OCI-M1 (cell line): ENCODE data around the gene IL17REL.

Source experiments
- DNase-seq: peaks from one replicate; lab custom pipeline; 2025; lab: John Stamatoyannopoulos, UW

Gene IL17REL

DNA sequence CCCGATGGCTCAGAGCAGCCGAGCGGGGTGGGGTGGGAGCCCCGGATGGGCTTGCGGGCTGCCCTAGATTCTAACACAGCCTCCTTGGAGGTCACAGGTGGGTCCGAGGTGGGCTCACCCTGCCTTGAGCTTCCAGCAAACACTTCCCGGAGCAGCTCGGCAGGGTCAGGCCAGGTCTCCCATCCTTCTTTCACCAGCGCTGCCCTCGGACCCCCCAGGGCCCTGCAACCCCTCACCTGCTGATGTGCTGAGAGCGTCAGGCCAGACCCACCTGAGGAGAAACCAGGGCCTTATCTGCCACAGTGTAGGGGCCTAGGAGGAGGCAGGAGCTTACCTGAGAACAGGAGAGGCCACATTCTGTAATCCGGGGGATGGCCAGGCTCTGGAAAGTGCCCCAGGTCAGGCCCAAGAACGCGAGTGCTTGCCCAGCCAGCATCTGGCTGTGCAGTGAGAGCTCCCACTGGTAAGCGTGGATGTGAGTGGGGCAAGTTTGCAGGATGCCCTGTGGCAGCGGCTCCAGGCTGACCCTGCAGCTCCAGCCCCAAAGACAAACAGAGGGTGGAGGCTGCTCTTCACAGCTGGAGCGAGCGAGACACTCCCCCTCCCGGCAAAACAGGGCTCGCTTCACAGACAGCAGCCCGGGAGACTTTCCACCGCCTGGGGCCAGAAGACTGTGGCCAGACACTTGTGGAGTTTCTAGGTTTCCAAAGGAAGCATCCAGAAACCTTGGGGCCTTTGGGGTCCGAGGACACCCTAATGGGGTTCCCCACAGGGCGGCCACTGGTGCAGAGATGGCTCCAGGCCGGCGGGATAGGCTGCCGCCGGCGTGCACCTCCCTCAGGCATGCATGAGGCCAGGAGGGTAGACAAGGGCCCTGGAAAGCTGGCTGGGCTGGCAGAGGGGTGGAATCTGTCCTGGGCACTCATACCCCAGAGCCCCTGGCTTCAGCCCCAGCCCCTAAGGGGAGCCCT, at the start of gene IL17REL:
Gene IL17REL, minus strand, starts transcription at position 555 of the 971 bp plus-strand sequence. Its CDS starts 119 bp downstream, at position 436.
- no peak for DNase-seq

DNA sequence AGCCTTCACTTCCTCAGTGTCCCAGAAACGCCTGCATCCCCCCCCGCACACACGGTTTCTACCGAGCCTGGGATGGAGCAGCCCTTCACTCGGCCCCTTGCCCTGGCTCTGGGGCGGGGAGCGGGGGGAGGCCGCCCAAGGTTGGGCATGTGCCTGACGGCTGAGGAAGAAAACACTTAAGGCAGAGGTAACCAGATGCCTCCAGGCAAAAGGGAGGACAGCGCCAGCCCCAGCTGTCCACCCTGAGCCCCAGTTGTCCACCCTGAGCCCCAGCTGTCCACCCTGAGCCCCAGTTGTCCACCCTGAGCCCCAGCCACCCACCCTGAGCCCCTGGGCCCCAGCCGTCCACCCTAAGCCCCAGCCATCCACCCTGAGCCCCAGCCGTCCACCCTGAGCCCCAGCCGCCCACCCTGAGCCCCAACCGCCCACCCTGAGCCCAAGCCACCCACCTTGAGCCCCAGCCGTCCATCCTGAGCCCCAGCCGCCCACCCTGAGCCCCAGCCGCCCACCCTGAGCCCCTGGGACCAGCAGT, 49.3 kb upstream of the IL17REL start:
- DNase-seq = no peak

DNA sequence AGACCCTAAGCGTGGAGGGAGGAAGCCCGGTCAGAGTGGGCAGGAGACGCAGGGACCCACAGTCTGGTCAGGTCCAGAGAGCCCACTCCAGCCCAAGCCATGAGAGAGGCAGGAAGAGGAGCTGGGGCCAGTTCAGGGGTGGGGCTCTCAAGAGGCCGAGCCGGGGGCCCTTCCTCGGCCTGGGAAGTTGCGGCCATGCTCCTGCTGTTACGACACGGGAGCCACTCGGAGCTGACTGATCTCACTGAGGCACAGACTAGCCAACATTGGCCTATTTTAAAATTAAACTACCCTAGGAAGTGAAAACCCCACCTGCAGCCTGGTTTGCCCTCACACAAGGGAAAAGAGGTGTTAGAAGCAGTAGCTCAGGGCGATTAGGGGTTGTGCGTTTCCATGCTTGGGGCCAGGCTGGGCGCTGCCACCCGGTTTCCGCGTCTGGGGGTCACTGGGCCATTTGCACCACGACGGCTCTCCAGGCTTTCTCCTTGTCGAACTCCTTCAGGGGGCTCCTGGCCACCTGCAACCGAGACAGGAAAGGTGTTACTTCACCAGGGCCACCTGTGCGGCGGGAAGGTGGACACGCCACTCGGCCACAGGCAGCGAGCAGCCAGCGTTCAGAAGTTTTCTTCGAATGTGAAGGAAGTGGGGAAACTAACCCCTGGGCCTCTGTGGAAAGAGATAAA, 48.7 kb upstream of the IL17REL start:
- no peak for DNase-seq

DNA sequence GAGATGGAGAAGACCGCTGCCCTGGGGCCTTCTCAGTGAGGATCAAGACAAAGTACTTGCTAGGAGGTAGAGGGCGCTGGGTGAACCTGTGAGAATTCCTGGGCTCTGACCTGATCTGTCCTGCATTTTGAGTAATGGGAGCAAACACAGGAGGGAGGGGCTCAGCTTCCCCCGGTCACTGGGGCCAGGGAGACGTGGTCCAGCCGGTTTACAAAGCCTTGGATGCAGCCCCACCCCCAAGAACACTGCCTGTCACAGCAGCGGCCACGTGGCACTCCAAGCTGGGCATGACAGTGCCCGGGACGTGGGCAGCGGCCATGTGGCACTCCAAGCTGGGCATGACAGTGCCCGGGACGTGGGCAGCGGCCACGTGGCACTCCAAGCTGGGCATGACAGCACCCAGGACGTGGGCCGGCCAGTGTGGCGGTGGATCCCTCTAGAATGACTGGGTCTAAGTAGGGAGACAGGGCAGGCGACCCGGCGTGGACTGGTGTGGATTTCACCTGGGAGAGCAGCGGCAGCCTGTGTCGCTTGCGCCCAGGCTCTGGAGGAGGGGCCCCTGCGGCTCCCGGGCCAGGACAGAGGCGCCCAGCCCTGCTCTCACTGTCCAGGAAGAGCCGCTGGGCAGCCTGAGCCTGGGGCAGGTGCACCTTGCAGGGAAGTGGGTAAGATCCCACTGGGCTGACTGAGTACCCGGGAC, 48.0 kb upstream of the IL17REL start:
- DNase-seq = no peak

DNA sequence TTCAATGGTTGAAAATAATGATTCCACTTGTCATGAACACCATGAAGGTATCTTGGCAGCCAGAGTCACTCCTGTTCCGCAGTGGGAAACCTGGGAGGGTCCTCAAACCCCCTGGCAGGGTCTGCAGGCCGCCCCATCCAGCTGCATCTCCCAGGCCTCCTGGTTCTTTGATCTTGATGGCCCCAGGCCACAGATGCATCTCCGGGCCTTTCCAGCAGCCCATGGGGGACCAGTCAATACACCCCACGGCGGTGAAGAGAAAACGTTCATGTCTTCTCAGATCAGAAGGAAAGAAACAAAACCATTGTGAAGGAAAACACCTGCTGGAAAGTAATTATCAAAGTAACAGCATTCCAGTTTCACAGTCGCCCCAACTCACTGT, 47.3 kb upstream of the IL17REL start:
- DNase-seq = no peak

DNA sequence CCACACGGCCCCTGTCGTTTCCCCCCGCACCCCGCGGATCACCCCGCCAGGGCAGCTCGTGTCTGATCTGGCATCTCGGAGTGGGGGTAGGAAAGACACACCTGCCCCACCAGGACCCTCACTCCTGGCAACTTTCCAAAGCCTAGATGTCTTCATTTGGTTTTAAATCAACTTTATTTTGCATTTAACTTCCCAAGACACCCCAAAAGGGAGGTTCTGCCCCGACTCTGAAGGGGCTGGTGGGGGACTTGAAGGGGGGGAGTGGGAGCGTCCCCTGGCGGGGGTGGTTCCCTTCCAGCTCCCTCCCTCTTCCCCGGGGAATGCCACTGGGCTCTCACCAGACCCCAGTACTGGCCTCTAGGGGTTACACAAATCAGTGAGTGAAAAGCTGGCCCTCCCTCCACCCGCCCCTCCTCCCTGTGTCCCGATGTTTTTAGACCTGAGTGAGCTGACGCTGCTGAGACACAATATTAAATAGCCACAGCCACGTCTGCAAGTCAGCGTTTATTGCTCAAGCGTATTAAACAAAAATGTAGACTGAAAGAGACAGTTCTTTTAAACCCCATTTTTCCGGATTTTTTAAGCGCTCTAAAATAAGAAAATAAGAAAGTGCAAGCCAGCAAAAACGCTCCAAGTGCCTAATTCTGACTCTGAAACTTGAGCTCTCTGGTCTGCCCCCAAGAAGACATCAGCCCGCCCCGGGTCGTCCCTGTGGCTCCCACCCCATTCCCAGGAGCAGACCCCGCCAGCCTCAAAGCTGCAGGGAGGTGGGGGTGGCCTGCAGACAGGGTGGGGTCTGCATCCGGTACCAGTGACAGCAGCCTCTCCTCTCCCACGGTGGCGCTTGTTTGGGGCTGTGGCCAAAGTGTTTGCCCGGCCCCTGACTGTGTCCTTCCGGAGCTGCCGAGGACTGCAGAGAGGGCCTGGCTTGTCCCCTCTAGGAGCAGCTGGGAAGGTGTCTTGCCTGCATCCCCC, 46.6 kb upstream of the IL17REL start:
- no peak for DNase-seq

DNA sequence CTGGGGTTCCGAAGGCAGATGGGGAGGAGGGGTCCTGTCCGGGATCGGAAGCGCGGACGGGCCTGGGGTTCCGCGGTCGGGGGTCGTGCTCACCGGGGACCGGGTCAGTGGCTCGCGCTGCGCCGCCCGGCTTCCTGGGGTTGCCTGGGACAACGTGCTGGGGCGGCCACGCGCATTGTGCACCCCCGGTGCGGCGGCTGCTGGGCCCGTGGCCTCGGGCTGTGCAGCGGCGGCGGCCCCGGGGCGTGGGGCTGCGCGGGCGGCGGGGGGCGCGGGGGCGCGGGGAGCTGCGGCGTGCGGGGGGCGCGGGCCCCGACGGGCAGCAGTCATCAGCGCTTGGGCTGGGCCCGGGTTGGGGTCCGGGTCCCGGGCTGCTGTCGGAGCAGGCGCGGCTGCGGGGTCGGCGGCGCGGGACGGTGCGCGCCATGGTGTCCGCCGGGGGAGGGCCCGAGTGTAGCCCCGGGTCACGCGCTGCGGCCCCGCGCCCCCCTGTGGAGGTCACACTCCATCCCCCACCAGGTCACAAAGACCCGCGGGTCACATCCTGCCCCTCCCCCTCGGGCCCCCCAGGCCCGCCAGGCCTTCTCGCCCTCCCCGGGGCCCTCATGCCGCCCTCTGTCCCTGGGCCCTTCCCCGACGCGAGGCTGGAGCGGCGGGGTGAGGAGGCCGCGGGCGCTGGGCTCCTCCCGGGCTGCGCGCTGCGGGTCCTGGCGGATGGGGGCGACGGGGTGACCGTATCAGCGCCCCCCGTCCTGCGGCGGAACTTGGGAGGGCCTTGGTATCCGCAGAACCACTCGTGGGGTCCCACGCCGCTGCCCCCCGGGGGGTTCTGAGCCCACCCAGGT, 45.7 kb upstream of the IL17REL start, which contains the start of gene TTLL8:
Gene TTLL8, minus strand, starts transcription at position 238 of the 845 bp plus-strand sequence.
- no peak for DNase-seq

DNA sequence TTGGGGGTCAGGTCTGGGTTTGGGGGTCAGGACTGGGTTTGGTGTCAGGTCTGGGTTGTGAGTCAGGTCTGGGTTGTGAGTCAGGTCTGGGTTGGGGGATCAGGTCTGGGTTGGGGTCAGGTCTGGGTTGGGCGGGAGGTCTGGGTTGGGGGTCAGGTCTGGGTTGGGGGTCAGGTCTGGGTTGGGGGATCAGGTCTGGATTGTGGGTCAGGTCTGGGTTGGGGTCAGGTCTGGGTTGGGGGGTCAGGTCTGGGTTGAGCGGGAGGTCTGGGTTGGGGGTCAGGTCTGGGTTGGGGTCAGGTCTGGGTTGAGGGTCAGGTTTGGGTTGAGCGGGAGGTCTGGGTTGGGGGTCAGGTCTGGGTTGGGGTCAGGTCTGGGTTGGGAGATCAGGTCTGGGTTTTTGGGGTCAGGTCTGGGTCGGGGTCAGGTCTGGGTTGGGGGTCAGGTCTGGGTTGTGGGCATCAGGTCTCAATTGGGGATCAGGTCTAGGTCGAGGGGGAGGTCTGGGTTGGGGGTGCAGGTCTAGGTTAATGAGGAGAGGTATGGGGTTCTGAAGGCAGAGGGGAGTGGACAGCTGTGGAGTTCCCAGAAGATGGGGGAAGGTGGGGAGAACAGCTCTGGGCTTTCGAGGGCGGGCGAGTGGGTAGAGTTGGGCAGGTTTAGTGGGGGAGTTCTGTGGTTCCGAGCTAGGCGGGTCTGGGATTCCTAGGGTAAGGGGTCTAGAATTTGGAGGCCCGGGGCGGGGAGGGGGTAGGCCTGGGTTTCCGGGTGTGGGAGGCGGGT, 44.9 kb upstream of the IL17REL start:
- no peak for DNase-seq

DNA sequence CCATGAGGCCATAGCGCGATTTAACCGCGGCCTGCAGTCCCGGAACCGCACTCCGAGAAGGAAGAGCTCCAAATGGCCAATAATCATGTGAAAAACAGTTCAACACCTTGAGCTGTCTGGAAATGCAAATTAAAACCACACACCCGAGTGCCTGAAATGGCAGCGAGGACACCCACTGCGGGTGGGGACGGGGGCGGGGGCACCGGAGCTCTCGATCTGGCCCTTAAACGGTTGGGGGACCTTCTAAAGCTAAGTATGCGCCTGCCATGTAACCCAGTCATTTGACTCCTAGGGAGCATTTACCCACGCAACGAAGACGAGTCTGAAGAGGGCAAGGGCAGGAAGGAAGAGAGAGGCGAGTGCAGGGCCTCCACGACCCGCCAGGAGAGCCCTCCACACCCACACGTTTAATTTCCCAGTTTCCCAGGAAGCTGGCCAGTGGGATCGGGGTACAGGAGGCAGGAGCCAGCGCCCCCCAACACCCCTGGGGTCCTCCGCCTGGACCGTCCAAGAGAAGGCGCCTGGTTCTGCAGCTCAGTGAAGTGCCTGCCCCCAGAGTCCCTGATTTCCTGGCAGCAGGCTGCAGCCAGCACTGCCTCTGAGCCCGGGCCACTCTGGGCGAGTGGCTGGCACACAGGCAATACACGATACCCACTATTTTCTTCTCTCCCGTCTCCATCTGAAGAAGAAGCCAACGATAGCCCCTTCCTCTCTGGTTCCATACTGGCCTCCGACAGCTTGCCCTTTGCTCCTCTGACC, 43.8 kb upstream of the IL17REL start:
- no peak for DNase-seq

DNA sequence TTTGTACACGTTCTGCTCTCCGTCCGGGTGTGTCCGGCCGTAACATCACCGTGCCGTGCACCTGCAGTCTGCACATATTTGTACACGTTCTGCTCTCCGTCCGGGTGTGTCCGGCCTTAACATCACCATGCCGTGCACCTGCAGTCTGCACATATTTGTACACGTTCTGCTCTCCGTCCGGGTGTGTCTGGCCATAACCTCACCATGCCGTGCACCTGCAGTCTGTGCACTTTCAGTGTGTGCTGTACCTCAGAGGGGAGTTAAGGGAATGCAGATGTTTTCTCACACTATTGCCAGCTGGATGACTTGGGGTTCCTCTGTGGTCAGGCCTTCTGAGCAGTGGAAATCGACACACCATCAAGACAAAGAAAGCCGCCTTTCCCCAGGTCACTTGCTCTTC, 41.3 kb upstream of the IL17REL start:
- DNase-seq = no peak

DNA sequence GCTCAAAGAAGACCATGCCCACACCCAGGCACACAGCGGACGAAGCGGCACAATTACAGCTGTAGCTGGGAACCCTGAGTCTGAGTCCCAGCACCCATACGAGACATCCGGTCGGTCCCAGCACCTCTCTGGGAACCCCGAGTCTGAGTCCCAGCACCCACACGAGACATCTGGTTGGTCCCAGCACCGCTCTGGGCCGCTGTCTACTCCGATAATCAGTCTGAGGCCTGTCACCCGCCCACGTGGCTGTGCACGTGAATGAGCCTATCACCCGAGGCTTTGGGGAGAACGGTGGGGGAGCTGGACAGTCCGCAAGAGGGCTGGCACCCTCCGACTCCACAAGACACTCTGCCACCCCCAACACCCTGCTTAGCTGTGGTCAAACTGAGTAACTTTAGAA, 39.4 kb upstream of the IL17REL start:
- DNase-seq = no peak

DNA sequence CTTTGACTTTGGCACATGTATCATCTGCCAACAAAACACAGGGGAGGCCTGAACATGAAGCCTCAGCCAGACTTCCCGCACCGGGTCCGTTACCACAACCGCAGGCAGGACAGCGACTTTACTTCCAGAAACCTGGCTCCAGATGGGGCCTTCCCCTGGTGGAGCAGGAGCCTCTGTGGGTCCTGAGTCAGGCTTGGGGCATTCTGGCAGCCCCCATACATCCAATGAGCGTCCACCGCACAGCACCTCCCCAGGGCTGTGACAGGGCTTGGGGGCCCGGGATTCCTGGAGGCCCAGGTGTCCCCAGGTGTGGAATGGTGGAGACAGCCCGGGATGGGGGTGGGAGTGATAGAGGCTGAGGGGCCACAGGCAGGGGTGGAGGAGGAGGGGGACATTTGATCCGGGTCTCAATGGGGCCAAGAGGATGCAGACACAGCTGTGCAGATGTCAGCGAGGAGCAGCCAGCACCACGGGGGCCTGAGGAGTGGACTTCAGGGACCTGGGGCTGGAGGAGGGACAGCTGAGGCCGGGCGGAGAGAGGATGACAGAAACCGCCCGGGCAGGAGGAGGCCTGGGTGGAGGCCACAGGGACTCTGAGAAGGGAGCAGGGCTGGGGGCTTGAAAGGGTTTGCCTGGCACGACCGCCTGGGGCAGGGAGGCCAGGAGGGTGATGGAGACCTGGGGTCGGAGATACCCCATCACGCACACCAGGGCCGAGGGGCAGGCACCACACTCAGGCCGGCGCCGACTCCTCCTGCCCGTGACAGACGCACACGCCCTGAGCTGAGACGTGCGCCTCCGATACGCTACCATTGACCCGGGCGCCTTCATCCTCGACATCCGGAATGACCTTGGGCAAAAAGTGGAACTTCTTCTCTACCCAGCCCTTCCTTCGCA, 37.0 kb upstream of the IL17REL start:
- DNase-seq = no peak

DNA sequence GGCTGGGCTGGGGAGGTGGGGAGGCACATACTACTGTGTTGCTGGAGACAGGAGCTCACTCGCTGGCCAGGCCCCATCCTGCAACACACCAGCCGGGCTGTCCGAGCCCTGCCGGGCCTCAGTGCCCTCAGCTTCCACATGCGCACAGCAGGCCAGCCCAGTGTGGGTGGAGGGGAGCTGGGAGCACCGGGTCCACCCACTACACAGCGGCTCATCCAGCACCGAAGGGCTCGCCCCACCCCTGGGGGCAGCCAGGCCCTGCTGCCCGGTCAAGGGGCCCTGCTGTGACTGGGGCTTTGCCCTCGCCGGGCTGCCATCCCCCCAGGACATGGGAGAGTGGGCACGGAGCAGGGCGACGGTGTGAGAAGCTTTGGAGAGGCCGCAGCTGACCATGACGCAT, 36.3 kb upstream of the IL17REL start:
- no peak for DNase-seq

DNA sequence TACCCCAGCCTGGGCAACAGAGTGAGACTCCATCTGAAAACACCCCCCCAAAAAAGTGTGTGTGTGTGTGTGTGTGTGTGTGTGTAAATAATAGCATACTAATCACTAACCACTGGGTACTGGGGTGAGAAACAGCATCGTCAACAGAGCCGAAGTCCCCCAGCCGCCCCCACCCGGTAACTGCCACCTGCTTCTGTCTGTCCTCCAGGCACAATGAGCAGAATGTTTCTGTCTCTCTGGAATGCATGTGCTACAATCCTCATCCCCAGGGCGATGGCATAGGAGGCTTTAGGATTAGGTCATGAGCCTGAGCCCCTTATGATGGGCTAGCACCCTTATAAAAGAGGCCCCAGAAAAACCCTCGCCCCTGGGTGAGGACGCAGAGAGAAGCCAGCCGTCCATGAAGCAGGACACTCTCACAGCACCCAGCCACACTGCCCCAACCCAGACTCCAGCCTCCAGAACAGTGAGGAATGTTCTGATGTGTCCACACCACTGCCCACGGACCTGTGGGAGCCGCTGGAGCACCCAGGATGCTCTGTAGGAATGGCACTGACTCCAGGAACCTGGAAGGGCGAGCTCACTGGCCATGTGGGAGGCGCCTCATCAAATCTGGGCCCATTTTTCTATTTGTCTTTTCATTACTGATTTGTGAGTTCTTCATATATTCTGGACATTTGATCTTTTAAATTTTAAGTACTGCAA, 35.6 kb upstream of the IL17REL start:
- no peak for DNase-seq

DNA sequence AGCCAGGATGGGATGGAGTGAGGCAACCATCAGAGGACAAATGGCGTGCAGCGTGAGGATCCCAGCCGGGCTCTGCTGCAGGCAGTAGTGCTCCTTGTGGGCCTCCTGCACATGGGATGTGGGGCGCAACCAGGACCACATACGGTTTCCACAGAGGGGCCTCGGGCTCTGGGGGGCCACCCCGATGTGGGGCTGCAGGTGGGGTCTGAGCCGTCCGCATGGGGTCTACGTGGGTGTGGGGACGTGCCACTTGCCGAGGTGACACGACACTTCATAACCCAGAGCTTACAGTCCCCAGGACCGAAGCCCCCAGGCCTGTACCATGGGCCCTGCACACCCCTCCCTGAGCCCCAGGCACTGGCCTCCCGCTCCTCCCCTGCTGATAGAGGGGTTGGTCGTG, 34.8 kb upstream of the IL17REL start:
- DNase-seq = no peak

DNA sequence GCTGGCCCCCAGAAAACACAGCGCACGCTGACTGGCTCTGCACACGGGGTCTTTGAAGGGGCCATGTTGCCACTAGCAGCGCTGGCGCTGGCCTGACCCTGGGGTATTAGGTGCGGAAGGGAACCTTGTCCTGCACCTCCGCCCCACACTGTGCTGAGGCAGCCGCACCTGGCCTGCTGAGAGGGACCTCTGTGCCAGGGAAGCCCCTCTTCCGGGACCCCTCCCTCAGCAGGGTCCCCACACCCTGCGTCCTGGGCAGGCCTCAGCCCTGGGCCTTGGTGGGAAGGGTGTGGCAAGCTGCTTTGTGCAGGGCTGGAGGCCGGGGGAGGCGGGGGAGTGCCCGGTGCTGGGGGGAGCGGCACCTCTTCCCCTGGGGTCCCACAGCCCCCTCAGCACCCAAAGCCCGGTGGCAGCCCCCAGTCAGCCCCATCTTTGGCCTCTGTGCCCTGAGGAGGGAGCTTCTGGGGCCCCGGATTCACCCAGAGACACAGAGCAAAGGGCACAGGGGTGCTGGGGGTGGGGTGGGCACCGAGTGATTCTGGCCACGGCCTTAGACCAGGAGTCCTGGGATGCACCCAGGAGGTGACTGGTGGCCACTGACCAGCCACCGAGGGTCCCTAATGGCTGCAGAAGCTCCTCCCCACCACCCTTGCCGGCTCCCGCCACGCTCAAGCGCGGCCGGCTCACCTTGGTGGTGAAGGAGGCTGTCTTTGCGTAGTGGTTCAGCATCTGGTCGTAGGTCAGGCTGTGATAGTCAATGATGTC, 34.1 kb upstream of the IL17REL start:
- no peak for DNase-seq
